Left lung (tissue), 10 donors: ENCODE results near the gene SNTG2. TPM values are rescaled to one million over a fixed set of nuclear protein-coding genes. Genes with fewer than 3 reads are reported as not detected.

Experiments used
- ATAC-seq: fragments of 200-7000 bp; cut with Tn5 transposase; one replicate; pipeline ENCODE4 v1.9.1; 2020; ENCODE audit warnings: moderate library complexity
- DNase-seq, 4 donors: peaks; one replicate each; pipeline ENCODE4 v3.0.0-alpha.2; 2013 to 2020
- H3K27ac ChIP-seq, 2 donors: fragments of 200-600 bp; sonication (generic) in 1 of 2; one replicate each; pipeline versions ENCODE4 v1.5.0 to v1.8.0; 2020 to 2021
- H3K27me3 ChIP-seq, 2 donors: fragments of 200-600 bp; sonication (generic) in 1 of 2; one replicate each; pipeline versions ENCODE4 v1.5.0 to v1.8.0; 2020 to 2021
- H3K36me3 ChIP-seq, 2 donors: fragments of 200-600 bp; sonication (generic) in 1 of 2; one replicate each; pipeline versions ENCODE4 v1.5.0 to v1.8.0; 2020 to 2021
- H3K4me1 ChIP-seq, 2 donors: fragments of 200-600 bp; one replicate each; pipeline ENCODE4 v1.8.0; 2021
- H3K4me3 ChIP-seq, 2 donors: fragments of 200-600 bp; sonication (generic) in 1 of 2; one replicate each; pipeline versions ENCODE4 v1.5.0 to v1.8.0; 2020 to 2021; ENCODE audit warnings: mild to moderate bottlenecking in 1 of 2
- H3K9me3 ChIP-seq, 2 donors: fragments of 200-600 bp; sonication (generic) in 1 of 2; one replicate each; pipeline versions ENCODE4 v1.5.0 to v1.8.0; 2020 to 2021
- CTCF ChIP-seq, 2 donors: fragments of 200-600 bp; sonication (generic) in 1 of 2; IDR thresholded peaks; one replicate each; pipeline versions ENCODE4 v1.5.0 to v1.8.0; 2021; ENCODE audit warnings: antibody characterized with exemption in 2 of 2
- intact Hi-C, 2 donors: fragments of 100-400 bp; cut with DNase I; formaldehyde crosslinking; loops; one replicate each; pipeline versions ENCODE4 v1.11.2 to v1.14.2; 2022
- polyA plus RNA-seq, 6 donors: library from polyadenylated mRNA; unstranded; fragments of 120-200 nt; gene quantifications; one replicate each; pipeline ENCODE4 v1.2.1, GENCODE V29; 2013; ENCODE audit not compliant: insufficient read length in 6 of 6
- total RNA-seq, 2 donors: library from RNA; stranded (reverse); fragmentation: NEBNext Ultra II Directional; extraction: Animal tissue kit (Norgen Biotek cat#: 25700); gene quantifications; one replicate each; pipeline ENCODE4 v1.2.1, GENCODE V29; 2021
- donor health status: DM: no; HTN: yes; CAD: no.
- donor health status: DM: no; HTN: no; CAD: no.

SNTG2 gene
- total and polyA plus RNA-seq, 8 donors, result 0.24 to 3.2 (median 0.64) TPM

- no peaks in the 10 kb centered on the region for H3K36me3 ChIP-seq
- no peak overlapping the region for H3K4me3 ChIP-seq
- ATAC-seq (no peak), DNase-seq (no peak)
- no peaks in the 10 kb centered on the region for H3K27me3 ChIP-seq
- intact Hi-C loops, result no loop called here
- no peak for TF ChIP-seq CTCF (IDR thresholded peaks at IDR 0.05)
- H3K4me1 ChIP-seq, result no peaks in the 10 kb centered on the region
- H3K27ac ChIP-seq, result no peak overlapping the region
- peaks cover 0 to 3% of the 10 kb centered on the region in 2 donors for H3K9me3 ChIP-seq
Observed at GRCh38 chr2:1402064-1402463, 451.4 kb downstream of the SNTG2 start.

DNA sequence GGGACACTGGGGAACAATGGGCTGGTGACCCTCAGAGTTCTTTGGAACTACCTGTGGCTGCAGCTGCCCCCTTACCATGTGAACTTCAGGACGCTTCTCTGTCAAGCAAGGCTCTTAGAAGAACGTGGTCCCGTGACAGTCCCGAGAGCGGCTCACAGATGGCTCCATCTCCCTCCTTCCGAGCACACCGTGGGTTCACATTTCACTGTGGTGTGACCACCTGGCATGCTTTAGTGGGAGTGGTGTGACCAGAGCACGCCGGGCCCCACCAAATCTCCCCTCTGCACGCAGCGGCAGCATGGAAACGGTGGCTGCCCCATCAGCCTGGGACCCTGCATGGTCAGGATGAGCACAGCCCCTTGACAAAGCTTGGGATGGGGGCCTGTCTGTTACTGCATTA is 452.9 kb downstream of the SNTG2 start:
- intact Hi-C loops, result no loop called here
- Histone ChIP-seq H3K27ac (no peak overlapping the region), H3K4me1 (no peaks in the 10 kb centered on the region), H3K4me3 (no peak overlapping the region), H3K36me3 (no peaks in the 10 kb centered on the region), H3K27me3 (no peaks in the 10 kb centered on the region), H3K9me3 (peaks cover 0 to 3% of the 10 kb centered on the region in 2 donors)
- no peak for TF ChIP-seq CTCF (IDR thresholded peaks at IDR 0.05)
- DNase-seq (no peak), ATAC-seq (no peak)

DNA sequence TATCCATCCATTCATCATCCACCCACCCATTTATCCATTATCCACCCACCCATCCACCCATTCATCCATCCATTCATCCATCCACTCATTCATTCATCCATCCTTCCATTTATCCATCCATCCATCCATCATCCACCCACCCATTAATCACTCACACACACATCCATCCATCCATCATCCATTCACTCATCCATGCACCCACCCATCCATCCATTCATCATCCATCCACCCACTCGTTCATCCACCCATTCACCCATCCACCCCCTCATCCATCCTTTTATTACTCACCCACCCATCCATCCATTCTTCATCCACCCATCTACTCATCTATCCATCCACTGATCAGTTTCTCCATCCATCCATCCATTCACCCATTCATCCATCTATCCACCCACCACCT is 454.5 kb downstream of the SNTG2 start:
- ATAC-seq, result no peak
- intact Hi-C loops, result no loop called here
- peaks cover 0 to 3% of the 10 kb centered on the region in 2 donors for H3K9me3 ChIP-seq

GRCh38 chr2:1405967-1406366 is 455.3 kb downstream of the SNTG2 start:
- no peaks in the 10 kb centered on the region for H3K27me3 ChIP-seq
- no peaks in the 10 kb centered on the region for H3K36me3 ChIP-seq
- no peak for ATAC-seq
- H3K27ac ChIP-seq, result no peak overlapping the region
- H3K4me1 ChIP-seq, result no peaks in the 10 kb centered on the region
- DNase-seq, result no peak
- peaks cover 0 to 3% of the 10 kb centered on the region in 2 donors for H3K9me3 ChIP-seq
- no peak for TF ChIP-seq CTCF (IDR thresholded peaks at IDR 0.05)
- intact Hi-C loops, result no loop called here
- no peak overlapping the region for H3K4me3 ChIP-seq

More for the DNA sequence above, 454.5 kb downstream of the SNTG2 start:
- Histone ChIP-seq H3K36me3 (no peaks in the 10 kb centered on the region), H3K4me1 (no peaks in the 10 kb centered on the region), H3K27me3 (no peaks in the 10 kb centered on the region), H3K27ac (no peak overlapping the region), H3K4me3 (no peak overlapping the region)
- DNase-seq, result no peak
- no peak for TF ChIP-seq CTCF (IDR thresholded peaks at IDR 0.05)

DNA sequence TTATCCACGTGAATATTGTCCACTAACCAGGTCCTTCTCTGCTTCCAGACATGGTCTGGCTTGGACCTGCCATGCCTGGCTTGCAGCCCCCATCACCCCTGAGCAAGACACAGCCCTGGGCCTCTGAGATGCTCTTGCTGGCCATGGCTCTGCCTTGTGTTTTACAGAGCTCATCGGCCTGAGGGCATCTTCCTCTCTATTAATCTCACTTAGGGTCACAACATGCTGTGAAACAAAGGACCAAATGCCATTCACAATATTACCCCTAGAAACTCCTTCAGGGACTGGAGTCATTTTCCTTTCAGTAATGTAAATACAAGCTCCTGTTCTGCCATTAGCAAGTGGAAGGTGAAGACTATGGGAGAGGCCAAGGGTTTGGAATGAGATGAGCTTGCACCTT is 455.8 kb downstream of the SNTG2 start:
- peaks cover 0 to 3% of the 10 kb centered on the region in 2 donors for H3K9me3 ChIP-seq
- H3K4me1 ChIP-seq, result no peaks in the 10 kb centered on the region
- DNase-seq, result no peak
- TF ChIP-seq CTCF (IDR thresholded peaks at IDR 0.05), result no peak
- no peaks in the 10 kb centered on the region for H3K27me3 ChIP-seq
- no peak overlapping the region for H3K27ac ChIP-seq
- no peak overlapping the region for H3K4me3 ChIP-seq
- H3K36me3 ChIP-seq, result no peaks in the 10 kb centered on the region
- intact Hi-C loops, result no loop called here
- ATAC-seq, result no peak
